ENCODE results near the gene EPS15. TPM values are rescaled to one million over a fixed set of nuclear protein-coding genes. Genes with fewer than 3 reads are reported as not detected.

The EPS15 gene
- total and polyA plus RNA-seq, 2 experiments from 2014 or later, result 26.9 to 41.1 TPM

DNA sequence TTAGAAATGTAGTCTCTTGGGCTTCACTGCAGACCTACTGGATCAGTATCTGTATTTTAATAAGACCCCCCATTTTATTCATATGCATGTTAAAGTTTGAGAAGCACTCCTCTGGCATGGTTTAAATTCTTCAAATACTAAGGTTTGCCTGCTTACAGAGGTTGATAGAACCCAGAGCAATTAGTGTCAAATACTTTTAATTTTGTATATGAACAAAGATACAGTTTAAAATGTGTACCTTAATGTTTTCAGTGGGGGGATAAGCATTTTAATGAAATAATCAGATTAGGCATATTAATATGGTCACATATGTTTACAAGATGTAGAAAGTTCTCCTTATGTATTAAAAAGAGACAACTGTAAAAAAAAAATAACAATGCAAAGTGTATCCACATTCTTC lies 40.4 kb upstream of the EPS15 start:
- DNase-seq, result no peak
- peak overlapping the region; percentile 78 for H3K4me2 ChIP-seq (ENCODE audit: unreplicated experiment)
- no peaks in the 10 kb centered on the region for H3K79me2 ChIP-seq (ENCODE audit: insufficient read depth)
- H3F3A ChIP-seq (ENCODE audit: insufficient read depth), result peaks cover 29% of the 10 kb centered on the region
- no peak overlapping the region for H3K9ac ChIP-seq
- peaks cover 28% of the 10 kb centered on the region for H3K4me1 ChIP-seq (ENCODE audit: insufficient read depth)
- H4K20me1 ChIP-seq (ENCODE audit: insufficient read depth), result no peaks in the 10 kb centered on the region
- H3K9me3 ChIP-seq (ENCODE audit: low read depth), result no peaks in the 10 kb centered on the region
- TF ChIP-seq EZH2phosphoT487 (IDR thresholded peaks at IDR 0.05; ENCODE audit: insufficient read depth, low read depth), result no peak
- no peak for TF ChIP-seq EZH2 (IDR thresholded peaks at IDR 0.05; ENCODE audit: insufficient read depth, poor library complexity, severe bottlenecking)
- H3K27me3 ChIP-seq (replicated peaks; ENCODE audit: insufficient read depth), result no peaks in the 10 kb centered on the region
- no peaks in the 10 kb centered on the region for H3K36me3 ChIP-seq (ENCODE audit: low read depth)
- no peaks in the 10 kb centered on the region for H3K9me2 ChIP-seq (ENCODE audit: insufficient read depth)
- no peak overlapping the region for H3K27ac ChIP-seq
- in situ Hi-C loops (cut with MboI), result no loop called here
- no peak overlapping the region; the same call in 1 of the 2 replicates for H3K4me3 ChIP-seq
- no peak overlapping the region for H2AFZ ChIP-seq

GRCh38 chr1:51559064-51559500 lies 40.0 kb upstream of the EPS15 start:
- Histone ChIP-seq H3K27me3 (replicated peaks; ENCODE audit: insufficient read depth) (no peaks in the 10 kb centered on the region), H3K27ac (peak overlapping the region; percentile 60), H4K20me1 (ENCODE audit: insufficient read depth) (no peaks in the 10 kb centered on the region), H3K9me3 (ENCODE audit: low read depth) (no peaks in the 10 kb centered on the region), H3K9ac (peak overlapping the region; percentile 21; the same call in 1 of the 2 replicates), H3K4me3 (peak overlapping the region; percentile 27), H3K4me1 (ENCODE audit: insufficient read depth) (peaks cover 24% of the 10 kb centered on the region), H3K36me3 (ENCODE audit: low read depth) (no peaks in the 10 kb centered on the region), H3K79me2 (ENCODE audit: insufficient read depth) (no peaks in the 10 kb centered on the region), H3K9me2 (ENCODE audit: insufficient read depth) (no peaks in the 10 kb centered on the region), H2AFZ (no peak overlapping the region), H3F3A (ENCODE audit: insufficient read depth) (peaks cover 29% of the 10 kb centered on the region), H3K4me2 (ENCODE audit: unreplicated experiment) (peak overlapping the region; percentile 78)
- no peak for DNase-seq
- in situ Hi-C loops (cut with MboI), result no loop called here
- TF ChIP-seq EZH2phosphoT487 (IDR thresholded peaks at IDR 0.05; ENCODE audit: insufficient read depth, low read depth) (no peak), EZH2 (IDR thresholded peaks at IDR 0.05; ENCODE audit: insufficient read depth, poor library complexity, severe bottlenecking) (no peak)
- 37 to 51% methylated on average over 2 to 3 of the region's 3 CpGs for WGBS, 2 experiments (ENCODE audit: low coverage in 1 of 2, low lambda C conversion rate in 2 of 2, missing lambda C conversion rate in 2 of 2)

DNA sequence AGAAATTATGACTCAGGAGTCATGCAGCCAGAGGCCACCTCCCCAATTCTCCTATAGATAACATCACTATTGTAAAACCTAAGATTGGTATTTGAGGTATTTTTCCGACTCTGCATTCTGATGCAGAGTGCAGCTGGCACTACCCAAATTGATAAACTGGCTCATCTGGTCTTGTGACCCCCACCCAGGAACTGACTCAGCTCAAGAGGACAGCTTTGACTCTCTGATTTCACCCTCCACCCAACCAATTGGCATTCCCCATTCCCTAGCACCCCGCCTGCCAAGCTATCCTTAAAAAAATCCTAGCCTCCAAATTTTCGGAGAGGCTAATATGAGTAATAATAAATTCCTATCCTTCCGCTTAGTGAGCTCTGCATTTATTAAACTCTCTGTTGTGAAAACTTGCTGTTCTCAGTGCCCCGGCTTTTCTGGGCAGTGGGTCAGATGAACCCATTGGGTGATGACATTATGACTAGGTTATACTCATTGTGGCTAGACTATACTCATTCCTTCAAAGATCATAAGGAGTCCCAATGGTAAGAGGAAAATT lies 39.4 kb upstream of the EPS15 start:
- H3F3A ChIP-seq (ENCODE audit: insufficient read depth), result peaks cover 29% of the 10 kb centered on the region
- H3K9me2 ChIP-seq (ENCODE audit: insufficient read depth), result no peaks in the 10 kb centered on the region
- peaks cover 22% of the 10 kb centered on the region for H3K4me1 ChIP-seq (ENCODE audit: insufficient read depth)
- in situ Hi-C loops (cut with MboI), result no loop called here
- H3K79me2 ChIP-seq (ENCODE audit: insufficient read depth), result no peaks in the 10 kb centered on the region
- no peak for TF ChIP-seq EZH2phosphoT487 (IDR thresholded peaks at IDR 0.05; ENCODE audit: insufficient read depth, low read depth)
- TF ChIP-seq EZH2 (IDR thresholded peaks at IDR 0.05; ENCODE audit: insufficient read depth, poor library complexity, severe bottlenecking), result no peak
- H3K9me3 ChIP-seq (ENCODE audit: low read depth), result no peaks in the 10 kb centered on the region
- 0 to 1% methylated on average over 5 of the region's 5 CpGs for WGBS, 2 experiments (ENCODE audit: low coverage in 1 of 2, low lambda C conversion rate in 2 of 2, missing lambda C conversion rate in 2 of 2)
- no peaks in the 10 kb centered on the region for H3K36me3 ChIP-seq (ENCODE audit: low read depth)
- no peak overlapping the region for H3K9ac ChIP-seq
- H3K27ac ChIP-seq, result peak overlapping the region; percentile 60
- no peaks in the 10 kb centered on the region for H4K20me1 ChIP-seq (ENCODE audit: insufficient read depth)
- 0 out of 2 replicates have a peak overlapping the region, but pooled peaks have one; percentile 12 for H2AFZ ChIP-seq
- H3K4me2 ChIP-seq (ENCODE audit: unreplicated experiment), result peak overlapping the region; percentile 78
- peak overlapping the region; percentile 27 for H3K4me3 ChIP-seq
- no peaks in the 10 kb centered on the region for H3K27me3 ChIP-seq (replicated peaks; ENCODE audit: insufficient read depth)
- DNase-seq, result peak; percentile 92

- no peaks in the 10 kb centered on the region for H3K27me3 ChIP-seq (replicated peaks; ENCODE audit: insufficient read depth)
- no peak overlapping the region for H3K9ac ChIP-seq
- H2AFZ ChIP-seq, result no peak overlapping the region
- no peaks in the 10 kb centered on the region for H4K20me1 ChIP-seq (ENCODE audit: insufficient read depth)
- no peaks in the 10 kb centered on the region for H3K36me3 ChIP-seq (ENCODE audit: low read depth)
- peaks cover 29% of the 10 kb centered on the region for H3F3A ChIP-seq (ENCODE audit: insufficient read depth)
- in situ Hi-C loops (cut with MboI), result no loop called here
- no peak overlapping the region for H3K4me3 ChIP-seq
- H3K27ac ChIP-seq, result no peak overlapping the region
- peaks cover 22% of the 10 kb centered on the region for H3K4me1 ChIP-seq (ENCODE audit: insufficient read depth)
- H3K9me2 ChIP-seq (ENCODE audit: insufficient read depth), result no peaks in the 10 kb centered on the region
- DNase-seq, result no peak
- no peak overlapping the region for H3K4me2 ChIP-seq (ENCODE audit: unreplicated experiment)
- TF ChIP-seq EZH2 (IDR thresholded peaks at IDR 0.05; ENCODE audit: insufficient read depth, poor library complexity, severe bottlenecking) (no peak), EZH2phosphoT487 (IDR thresholded peaks at IDR 0.05; ENCODE audit: insufficient read depth, low read depth) (no peak)
- H3K9me3 ChIP-seq (ENCODE audit: low read depth), result no peaks in the 10 kb centered on the region
- no peaks in the 10 kb centered on the region for H3K79me2 ChIP-seq (ENCODE audit: insufficient read depth)
These were observed 38.1 kb upstream of the EPS15 start for GRCh38 chr1:51557168-51557567.

Measured in GM23248 (cell line).